ENCODE data around the gene CDYL.

DNA sequence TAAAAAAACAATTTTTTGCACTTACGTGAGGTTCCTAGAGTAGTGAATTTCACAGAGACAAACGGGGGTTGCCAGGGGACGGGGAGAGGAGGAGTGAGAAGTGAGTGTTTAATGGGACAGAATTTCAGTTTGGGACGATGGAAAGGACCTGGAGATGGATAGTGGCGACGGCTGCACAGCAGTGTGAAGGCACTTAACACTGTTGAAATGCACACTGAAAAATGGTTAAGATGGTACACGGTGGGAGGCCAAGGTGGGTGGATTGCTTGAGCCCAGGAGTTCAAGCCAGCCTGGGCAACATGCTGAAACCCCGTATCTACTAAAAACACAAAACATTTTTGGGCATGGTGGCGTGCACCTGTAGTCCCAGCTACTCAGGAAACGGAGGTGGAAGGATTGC lies 196.2 kb downstream of the CDYL start:
- TF ChIP-seq, protein P1, sequence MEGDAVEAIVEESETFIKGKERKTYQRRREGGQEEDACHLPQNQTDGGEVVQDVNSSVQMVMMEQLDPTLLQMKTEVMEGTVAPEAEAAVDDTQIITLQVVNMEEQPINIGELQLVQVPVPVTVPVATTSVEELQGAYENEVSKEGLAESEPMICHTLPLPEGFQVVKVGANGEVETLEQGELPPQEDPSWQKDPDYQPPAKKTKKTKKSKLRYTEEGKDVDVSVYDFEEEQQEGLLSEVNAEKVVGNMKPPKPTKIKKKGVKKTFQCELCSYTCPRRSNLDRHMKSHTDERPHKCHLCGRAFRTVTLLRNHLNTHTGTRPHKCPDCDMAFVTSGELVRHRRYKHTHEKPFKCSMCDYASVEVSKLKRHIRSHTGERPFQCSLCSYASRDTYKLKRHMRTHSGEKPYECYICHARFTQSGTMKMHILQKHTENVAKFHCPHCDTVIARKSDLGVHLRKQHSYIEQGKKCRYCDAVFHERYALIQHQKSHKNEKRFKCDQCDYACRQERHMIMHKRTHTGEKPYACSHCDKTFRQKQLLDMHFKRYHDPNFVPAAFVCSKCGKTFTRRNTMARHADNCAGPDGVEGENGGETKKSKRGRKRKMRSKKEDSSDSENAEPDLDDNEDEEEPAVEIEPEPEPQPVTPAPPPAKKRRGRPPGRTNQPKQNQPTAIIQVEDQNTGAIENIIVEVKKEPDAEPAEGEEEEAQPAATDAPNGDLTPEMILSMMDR (IDR thresholded peaks at IDR 0.05 in 4 of 5, conservative IDR thresholded peaks at IDR 0.05 in 1 of 5), result no peak
- TF ChIP-seq POLR2A (IDR thresholded peaks at IDR 0.05), result no peak

Data from gastrocnemius medialis (tissue), 4 donors.